Measurements from ENCODE around the gene KASH5. TPM values are rescaled to one million over a fixed set of nuclear protein-coding genes. Genes with fewer than 3 reads are reported as not detected.
"Not testable (repeated sequence)": the region's sequence is repeated elsewhere in the genome, so short reads cannot be mapped to it uniquely, and the experiment has no call there.

KASH5 gene
- total RNA-seq, 1 experiment from 2014 or later = not detected

DNA sequence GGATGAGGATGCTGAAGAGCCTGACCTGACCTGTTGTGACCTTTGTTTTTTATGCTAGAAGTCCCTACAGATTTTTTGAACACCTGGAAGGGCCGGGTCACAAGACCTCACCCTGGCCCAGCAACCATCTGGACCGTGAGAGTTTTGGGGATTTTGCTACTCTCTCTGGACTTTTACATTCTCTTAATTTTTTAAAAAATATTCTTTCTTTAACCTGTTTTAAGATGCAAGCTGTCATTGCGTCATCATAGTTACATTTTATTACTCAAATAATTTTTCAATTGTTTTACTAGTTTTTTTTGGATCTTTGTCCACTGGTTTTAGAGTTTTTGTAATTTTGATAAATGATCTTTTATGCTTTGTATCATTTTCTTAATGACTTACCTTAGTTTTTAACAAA is 16.9 kb upstream of the KASH5 start:
- POLR2A ChIA-PET (ENCODE audit: unreplicated experiment) = no interaction called here
- Histone ChIP-seq H3K79me2 (ENCODE audit: low read length) (no peaks in the 10 kb centered on the region), H3K27ac (ENCODE audit: low read length) (no peak overlapping the region), H3K36me3 (ENCODE audit: low read depth, low read length) (no peaks in the 10 kb centered on the region), H3K27me3 (ENCODE audit: low read length) (no peaks in the 10 kb centered on the region; the same call in 1 of the 2 replicates), H3K4me3 (ENCODE audit: low read length) (no peak overlapping the region), H3F3A (ENCODE audit: low read length, unreplicated experiment) (no peaks in the 10 kb centered on the region), H3K4me2 (ENCODE audit: low read length) (no peak overlapping the region), H4K20me1 (ENCODE audit: low read length) (no peaks in the 10 kb centered on the region), H3K9me2 (replicated peaks; ENCODE audit: low read length) (no peaks in the 10 kb centered on the region), H3K9ac (ENCODE audit: low read length) (no peak overlapping the region), H3K9me3 (ENCODE audit: low read length) (peaks cover 19% of the 10 kb centered on the region), H2AFZ (ENCODE audit: low read length) (no peak overlapping the region), H3K4me1 (ENCODE audit: insufficient read depth, low read length) (no peaks in the 10 kb centered on the region)
- no TSS peak for BruUV-seq (replicated peaks)
- no peak for TF ChIP-seq EZH2 (IDR thresholded peaks at IDR 0.05; ENCODE audit: low read length, unreplicated experiment)
- TF ChIP-seq, protein P1, sequence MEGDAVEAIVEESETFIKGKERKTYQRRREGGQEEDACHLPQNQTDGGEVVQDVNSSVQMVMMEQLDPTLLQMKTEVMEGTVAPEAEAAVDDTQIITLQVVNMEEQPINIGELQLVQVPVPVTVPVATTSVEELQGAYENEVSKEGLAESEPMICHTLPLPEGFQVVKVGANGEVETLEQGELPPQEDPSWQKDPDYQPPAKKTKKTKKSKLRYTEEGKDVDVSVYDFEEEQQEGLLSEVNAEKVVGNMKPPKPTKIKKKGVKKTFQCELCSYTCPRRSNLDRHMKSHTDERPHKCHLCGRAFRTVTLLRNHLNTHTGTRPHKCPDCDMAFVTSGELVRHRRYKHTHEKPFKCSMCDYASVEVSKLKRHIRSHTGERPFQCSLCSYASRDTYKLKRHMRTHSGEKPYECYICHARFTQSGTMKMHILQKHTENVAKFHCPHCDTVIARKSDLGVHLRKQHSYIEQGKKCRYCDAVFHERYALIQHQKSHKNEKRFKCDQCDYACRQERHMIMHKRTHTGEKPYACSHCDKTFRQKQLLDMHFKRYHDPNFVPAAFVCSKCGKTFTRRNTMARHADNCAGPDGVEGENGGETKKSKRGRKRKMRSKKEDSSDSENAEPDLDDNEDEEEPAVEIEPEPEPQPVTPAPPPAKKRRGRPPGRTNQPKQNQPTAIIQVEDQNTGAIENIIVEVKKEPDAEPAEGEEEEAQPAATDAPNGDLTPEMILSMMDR (conservative IDR thresholded peaks at IDR 0.05; ENCODE audit: low read depth, low read length) = no peak
- TF ChIP-seq EZH2phosphoT487 (IDR thresholded peaks at IDR 0.05; ENCODE audit: borderline replicate concordance, low read length) = no peak
- DNase-seq (no peak), ATAC-seq (no peak)
- intact Hi-C loops (cut with micrococcal nuclease) = no loop called here
- CTCF ChIA-PET = no interaction called here

- H3K9me2 ChIP-seq (replicated peaks; ENCODE audit: low read length); H3K79me2 ChIP-seq (ENCODE audit: low read length); H3K36me3 ChIP-seq (ENCODE audit: low read depth, low read length); H3K4me2 ChIP-seq (ENCODE audit: low read length); H3K9ac ChIP-seq (ENCODE audit: low read length); CTCF ChIA-PET; H3K4me1 ChIP-seq (ENCODE audit: insufficient read depth, low read length); H3K27ac ChIP-seq (ENCODE audit: low read length); intact Hi-C loops (cut with micrococcal nuclease); H4K20me1 ChIP-seq (ENCODE audit: low read length); POLR2A ChIA-PET (ENCODE audit: unreplicated experiment); H3F3A ChIP-seq (ENCODE audit: low read length, unreplicated experiment); H3K4me3 ChIP-seq (ENCODE audit: low read length); DNase-seq; H3K27me3 ChIP-seq (ENCODE audit: low read length); ATAC-seq; BruUV-seq (replicated peaks); H2AFZ ChIP-seq (ENCODE audit: low read length): not testable (repeated sequence)
- peaks cover 19% of the 10 kb centered on the region for H3K9me3 ChIP-seq (ENCODE audit: low read length)
Measured at GRCh38 chr19:49373174-49373573, 14.9 kb upstream of the KASH5 start.

GRCh38 chr19:49374665-49375434 is 13.2 kb upstream of the KASH5 start:
- Histone ChIP-seq H3K9ac (ENCODE audit: low read length) (no peak overlapping the region), H3K4me1 (ENCODE audit: insufficient read depth, low read length) (no peaks in the 10 kb centered on the region), H3K4me3 (ENCODE audit: low read length) (no peak overlapping the region), H3F3A (ENCODE audit: low read length, unreplicated experiment) (no peaks in the 10 kb centered on the region), H3K9me2 (replicated peaks; ENCODE audit: low read length) (no peaks in the 10 kb centered on the region), H3K9me3 (ENCODE audit: low read length) (peaks cover 6% of the 10 kb centered on the region), H4K20me1 (ENCODE audit: low read length) (no peaks in the 10 kb centered on the region), H3K36me3 (ENCODE audit: low read depth, low read length) (no peaks in the 10 kb centered on the region), H2AFZ (ENCODE audit: low read length) (no peak overlapping the region), H3K27ac (ENCODE audit: low read length) (no peak overlapping the region), H3K79me2 (ENCODE audit: low read length) (no peaks in the 10 kb centered on the region), H3K27me3 (ENCODE audit: low read length) (no peaks in the 10 kb centered on the region; the same call in 1 of the 2 replicates), H3K4me2 (ENCODE audit: low read length) (no peak overlapping the region)
- BruUV-seq (replicated peaks) = no TSS peak
- CTCF ChIA-PET = interaction anchor here (0.7 kb wide), 1 partner anchor 16 kb away, joined by 5 read pairs; no protein-coding TSS in a partner anchor
- intact Hi-C loops (cut with micrococcal nuclease) = no loop called here
- TF ChIP-seq, protein P1 (conservative IDR thresholded peaks at IDR 0.05; ENCODE audit: low read depth, low read length) = no peak
- TF ChIP-seq EZH2phosphoT487 (IDR thresholded peaks at IDR 0.05; ENCODE audit: borderline replicate concordance, low read length) = no peak
- no peak for TF ChIP-seq EZH2 (IDR thresholded peaks at IDR 0.05; ENCODE audit: low read length, unreplicated experiment)
- ATAC-seq = no peak
- POLR2A ChIA-PET (ENCODE audit: unreplicated experiment) = no interaction called here
- DNase-seq = no peak

Data from PC-3 (cell line).